ENCODE data around the gene SDC1.

The SDC1 gene

GRCh38 chr2:20216130-20217025 is 8.6 kb downstream of the SDC1 start:
- Mint-ChIP-seq H3K4me3 (no peak overlapping the region), H3K4me1 (peaks cover 98% of the 10 kb centered on the region), H3K27me3 (ENCODE audit: low read depth, poor library complexity) (peaks cover 11% of the 10 kb centered on the region), H3K9me3 (no peaks in the 10 kb centered on the region), H3K27ac (no peak overlapping the region), H3K36me3 (ENCODE audit: low read depth) (peaks cover 5% of the 10 kb centered on the region)
- TF ChIP-seq CTCF (IDR thresholded peaks at IDR 0.05), result no peak
- no peak for DNase-seq

- peaks cover 98% of the 10 kb centered on the region for H3K4me1 Mint-ChIP-seq
- peak overlapping the region; percentile 64 for H3K27ac Mint-ChIP-seq
- TF ChIP-seq CTCF (IDR thresholded peaks at IDR 0.05), result no peak
- no peak overlapping the region for H3K4me3 Mint-ChIP-seq
- peaks cover 11% of the 10 kb centered on the region for H3K27me3 Mint-ChIP-seq (ENCODE audit: low read depth, poor library complexity)
- H3K9me3 Mint-ChIP-seq, result no peaks in the 10 kb centered on the region
- no peak for DNase-seq
- peaks cover 5% of the 10 kb centered on the region for H3K36me3 Mint-ChIP-seq (ENCODE audit: low read depth)
Measured at GRCh38 chr2:20215183-20216040, 9.5 kb downstream of the SDC1 start.

- Mint-ChIP-seq H3K27me3 (ENCODE audit: low read depth, poor library complexity) (peaks cover 14% of the 10 kb centered on the region), H3K9me3 (no peaks in the 10 kb centered on the region), H3K27ac (peak overlapping the region; percentile 64), H3K4me3 (no peak overlapping the region), H3K4me1 (peaks cover 93% of the 10 kb centered on the region), H3K36me3 (ENCODE audit: low read depth) (peaks cover 5% of the 10 kb centered on the region)
- no peak for TF ChIP-seq CTCF (IDR thresholded peaks at IDR 0.05)
- no peak for DNase-seq
Measured at GRCh38 chr2:20214566-20215182, 10.3 kb downstream of the SDC1 start.

DNA sequence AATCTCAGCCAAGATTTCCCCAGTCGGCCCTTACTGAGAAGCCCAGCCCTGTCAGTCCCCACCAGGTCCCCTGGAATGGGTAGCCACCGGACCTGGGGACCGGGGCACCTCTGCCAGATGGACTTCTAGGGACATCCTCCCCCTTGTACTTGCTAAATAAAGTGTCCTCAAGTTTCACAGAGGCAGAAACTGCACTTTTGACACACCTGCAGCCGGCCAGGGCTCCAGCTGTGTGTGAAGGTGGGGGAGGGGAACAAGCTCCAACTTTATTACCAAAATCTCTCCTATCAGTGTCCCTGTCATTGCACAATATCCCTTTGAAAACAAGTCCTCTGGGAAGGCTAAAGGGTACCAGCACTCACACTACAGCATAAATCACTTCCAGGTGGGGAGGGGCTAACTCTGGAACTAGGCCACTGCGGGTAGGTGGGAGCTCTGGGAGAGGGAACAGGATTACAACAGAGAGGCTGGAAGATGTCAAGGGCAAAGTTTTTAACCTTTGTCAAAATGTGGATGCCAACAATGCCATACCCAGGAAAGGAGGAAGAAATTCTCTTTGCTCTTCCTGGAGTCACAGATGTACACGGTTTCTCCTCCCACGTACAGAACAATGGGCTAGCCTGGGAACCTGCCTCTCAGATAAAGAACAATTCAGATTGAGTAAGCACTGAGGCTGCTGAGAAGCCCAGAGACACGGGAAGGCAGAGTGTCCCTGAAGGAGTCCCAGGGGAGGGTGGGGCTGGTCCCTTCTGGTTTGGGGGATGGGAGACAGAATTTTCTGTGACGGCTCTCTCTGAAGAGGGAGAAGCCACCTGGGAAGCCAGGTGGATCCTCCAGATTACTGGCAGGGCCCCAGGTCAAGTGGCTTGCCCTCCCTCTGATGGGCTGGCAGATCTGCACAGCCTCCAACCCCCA is 11.0 kb downstream of the SDC1 start:
- Mint-ChIP-seq H3K27me3 (ENCODE audit: low read depth, poor library complexity) (peaks cover 14% of the 10 kb centered on the region), H3K4me3 (no peak overlapping the region), H3K9me3 (no peaks in the 10 kb centered on the region), H3K27ac (peak overlapping the region; percentile 91), H3K4me1 (peaks cover 91% of the 10 kb centered on the region), H3K36me3 (ENCODE audit: low read depth) (peaks cover 5% of the 10 kb centered on the region)
- DNase-seq, result peak; percentile 41
- TF ChIP-seq CTCF (IDR thresholded peaks at IDR 0.05), result no peak

GRCh38 chr2:20212871-20213503 is 11.9 kb downstream of the SDC1 start:
- Mint-ChIP-seq H3K4me3 (no peak overlapping the region), H3K9me3 (no peaks in the 10 kb centered on the region), H3K27me3 (ENCODE audit: low read depth, poor library complexity) (peaks cover 16% of the 10 kb centered on the region), H3K4me1 (peaks cover 91% of the 10 kb centered on the region), H3K36me3 (ENCODE audit: low read depth) (no peaks in the 10 kb centered on the region), H3K27ac (peak overlapping the region; percentile 79)
- no peak for DNase-seq
- TF ChIP-seq CTCF (IDR thresholded peaks at IDR 0.05), result no peak
